ENCODE results near the gene SNAI1. TPM values are rescaled to one million over a fixed set of nuclear protein-coding genes. Genes with fewer than 3 reads are reported as not detected.

Gene SNAI1
- polyA plus RNA-seq, 3 donors from 2014 or later, result 0.36 to 0.68 TPM; not detected in 1

DNA sequence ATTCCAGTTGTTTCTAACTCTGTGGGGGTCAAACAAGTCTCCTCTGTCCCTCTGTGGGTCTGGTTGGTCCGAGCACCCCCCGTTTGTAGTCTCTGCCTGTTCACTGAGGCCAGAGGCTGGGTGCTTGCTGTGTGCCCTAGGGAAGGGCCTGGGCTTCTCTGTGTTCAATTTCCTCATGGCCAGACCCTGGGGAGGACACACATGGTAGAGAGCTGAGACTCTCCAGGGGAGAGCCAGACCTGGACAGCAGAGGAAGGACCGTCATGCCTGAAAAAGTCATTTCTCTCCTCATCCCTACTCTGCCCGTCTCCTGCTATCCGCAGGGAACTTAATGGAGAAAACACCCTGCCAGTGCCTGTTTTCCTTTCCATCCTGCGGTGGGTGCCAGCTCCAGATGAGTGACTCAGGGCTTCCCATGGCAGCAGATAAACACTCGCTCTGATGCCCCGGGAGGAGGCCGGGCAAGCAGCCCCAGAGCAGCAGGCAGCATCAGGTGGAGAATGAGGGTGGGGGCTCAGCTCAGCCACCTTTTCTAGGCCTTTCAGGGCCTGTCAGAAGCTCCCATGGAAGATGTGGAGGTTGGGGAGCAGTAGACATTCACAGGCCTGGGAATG lies 51.9 kb downstream of the SNAI1 start:
- DNase-seq, result no peak
- Mint-ChIP-seq H3K36me3 (no peaks in the 10 kb centered on the region), H3K4me3 (no peak overlapping the region), H3K4me1 (peaks cover 0 to 1% of the 10 kb centered on the region in 2 donors), H3K27ac (no peak overlapping the region), H3K9me3 (peaks cover 0 to 1% (median 0%) of the 10 kb centered on the region in 6 donors), H3K27me3 (ENCODE audit: low read depth in 3 of 3) (no peaks in the 10 kb centered on the region)

DNA sequence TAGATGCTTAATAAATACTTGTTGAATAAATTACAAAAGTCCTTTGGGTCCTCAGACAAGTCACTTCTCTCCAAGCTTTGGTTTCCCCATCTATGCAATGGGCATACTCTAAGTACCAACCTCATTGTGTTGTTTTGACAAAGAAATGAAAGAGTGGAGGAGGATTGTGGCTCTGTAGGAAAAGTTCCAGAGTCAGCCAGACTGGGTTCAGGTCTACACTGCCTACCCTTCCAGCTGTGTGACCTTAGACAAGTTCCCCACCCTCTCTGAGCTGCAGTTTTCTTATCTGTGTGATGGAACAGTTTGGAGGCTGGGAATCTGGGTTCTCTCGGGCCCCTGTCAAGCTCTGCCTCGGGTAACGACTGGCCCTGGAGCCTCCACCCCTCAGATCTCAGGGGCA lies 53.9 kb downstream of the SNAI1 start:
- DNase-seq, result no peak
- no peaks in the 10 kb centered on the region for H3K36me3 Mint-ChIP-seq
- no peak overlapping the region for H3K4me3 Mint-ChIP-seq
- H3K9me3 Mint-ChIP-seq, result no peaks in the 10 kb centered on the region
- no peaks in the 10 kb centered on the region for H3K27me3 Mint-ChIP-seq (ENCODE audit: low read depth in 3 of 3)
- no peaks in the 10 kb centered on the region for H3K4me1 Mint-ChIP-seq
- no peak overlapping the region for H3K27ac Mint-ChIP-seq

GRCh38 chr20:50037123-50037522 lies 54.3 kb downstream of the SNAI1 start:
- H3K27ac Mint-ChIP-seq, result no peak overlapping the region
- H3K4me1 Mint-ChIP-seq, result no peaks in the 10 kb centered on the region
- no peak for DNase-seq
- no peak overlapping the region for H3K4me3 Mint-ChIP-seq
- H3K27me3 Mint-ChIP-seq (ENCODE audit: low read depth in 3 of 3), result no peaks in the 10 kb centered on the region
- H3K9me3 Mint-ChIP-seq, result no peaks in the 10 kb centered on the region
- H3K36me3 Mint-ChIP-seq, result no peaks in the 10 kb centered on the region

DNA sequence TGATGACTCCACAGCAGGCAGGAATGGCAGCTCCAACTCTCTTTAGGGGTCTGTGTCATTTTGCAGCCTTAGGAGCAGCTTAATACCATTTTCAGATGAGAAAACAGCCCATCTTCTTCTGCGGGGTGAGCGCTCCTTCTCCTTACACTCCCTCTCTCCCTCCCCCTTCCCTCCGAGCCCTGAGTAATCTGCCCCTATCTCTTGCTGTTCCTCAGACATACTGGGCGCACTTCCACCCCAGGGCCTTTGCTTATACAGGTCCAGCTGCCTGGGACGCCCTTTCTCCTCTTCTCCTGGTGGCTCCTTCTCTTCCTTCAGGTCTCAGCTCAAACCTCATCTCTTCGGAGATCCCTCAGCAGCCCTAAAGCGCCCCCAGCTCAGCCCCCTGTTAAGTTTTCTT lies 54.8 kb downstream of the SNAI1 start:
- no peak overlapping the region for H3K4me3 Mint-ChIP-seq
- no peaks in the 10 kb centered on the region for H3K9me3 Mint-ChIP-seq
- no peaks in the 10 kb centered on the region for H3K36me3 Mint-ChIP-seq
- H3K27me3 Mint-ChIP-seq (ENCODE audit: low read depth in 3 of 3), result no peaks in the 10 kb centered on the region
- no peaks in the 10 kb centered on the region for H3K4me1 Mint-ChIP-seq
- no peak for DNase-seq
- no peak overlapping the region for H3K27ac Mint-ChIP-seq

DNA sequence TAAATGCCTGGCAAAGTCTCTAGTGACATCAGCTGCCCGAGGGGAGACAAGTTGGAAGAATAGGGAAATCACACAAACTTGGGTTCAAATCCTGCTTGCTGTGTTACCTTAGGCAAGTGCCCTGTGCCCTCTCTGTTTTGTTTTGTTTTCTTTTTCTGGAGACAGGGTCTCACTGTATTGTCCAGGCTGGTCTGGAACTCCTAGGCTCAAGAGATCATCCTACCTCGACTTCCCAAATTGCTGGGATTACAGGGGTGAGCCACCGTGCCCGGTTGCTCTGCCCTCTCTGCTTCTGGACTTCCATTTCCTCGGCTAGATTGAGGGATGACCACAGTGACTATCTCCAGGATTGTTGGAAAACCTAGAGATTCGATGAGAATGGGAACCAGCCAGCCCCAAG lies 55.4 kb downstream of the SNAI1 start:
- peaks cover 0 to 1% (median 0%) of the 10 kb centered on the region in 3 donors for H3K27me3 Mint-ChIP-seq (ENCODE audit: low read depth in 3 of 3)
- no peak overlapping the region for H3K4me3 Mint-ChIP-seq
- H3K27ac Mint-ChIP-seq, result no peak overlapping the region
- H3K36me3 Mint-ChIP-seq, result no peaks in the 10 kb centered on the region
- no peaks in the 10 kb centered on the region for H3K4me1 Mint-ChIP-seq
- no peaks in the 10 kb centered on the region for H3K9me3 Mint-ChIP-seq
- DNase-seq, result no peak

Other genes with a start within 250 kb of the SNAI1 start
- gene SLC9A8, start 170.2 kb upstream of the SNAI1 start, polyA plus RNA-seq, result 1 to 10 TPM; 2.5 to 9.1 (median 3.2) TPM
- gene SPATA2, start 67.5 kb upstream of the SNAI1 start, polyA plus RNA-seq, result 1 to 10 TPM; 1.2 to 5.3 (median 2.2) TPM
- 100 to 1,000 TPM in 1 of 3 donors, 10 to 100 TPM in 2; 87.1 to 104 (median 97.6) TPM for gene RNF114, start 46.6 kb upstream of the SNAI1 start, polyA plus RNA-seq
- 100 to 1,000 TPM; 112 to 189 (median 185) TPM for gene UBE2V1, start 130.2 kb downstream of the SNAI1 start, polyA plus RNA-seq
- 10 to 100 TPM; 15.2 to 33.5 (median 19.7) TPM for gene PEDS1, start 170.7 kb downstream of the SNAI1 start, polyA plus RNA-seq
- gene CEBPB, start 207.8 kb downstream of the SNAI1 start, polyA plus RNA-seq, result 10 to 100 TPM; 15.3 to 27.6 (median 22.9) TPM

All from immature natural killer cell (primary cell).